NCI-H526 treated with DMSO at 0.1 percent for 48 hours (cell line): ENCODE results near the gene CASQ1.

Experiments used
- DNase-seq: peaks from one replicate; lab custom pipeline; 2025; lab: John Stamatoyannopoulos, UW

The CASQ1 gene

DNA sequence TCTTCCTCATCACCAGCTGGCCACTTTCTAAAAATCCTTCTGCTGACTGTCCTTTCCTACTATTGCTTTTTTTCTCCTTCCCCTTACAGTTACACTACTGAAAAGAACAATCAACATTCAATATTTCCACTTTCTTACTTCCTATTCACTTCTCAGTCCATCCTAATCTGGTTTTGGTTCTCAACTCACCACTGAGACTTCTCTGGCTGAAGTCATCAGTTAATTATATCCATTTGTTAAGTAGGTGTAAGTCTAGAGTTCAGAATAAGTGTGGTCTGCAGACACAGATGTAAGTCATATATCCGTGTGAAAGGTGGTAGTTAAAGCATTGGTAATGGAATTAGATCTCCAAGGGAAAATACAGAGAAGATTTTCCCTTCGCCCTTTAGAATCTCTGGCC lies 36.2 kb downstream of the CASQ1 start:
- DNase-seq = no peak

DNA sequence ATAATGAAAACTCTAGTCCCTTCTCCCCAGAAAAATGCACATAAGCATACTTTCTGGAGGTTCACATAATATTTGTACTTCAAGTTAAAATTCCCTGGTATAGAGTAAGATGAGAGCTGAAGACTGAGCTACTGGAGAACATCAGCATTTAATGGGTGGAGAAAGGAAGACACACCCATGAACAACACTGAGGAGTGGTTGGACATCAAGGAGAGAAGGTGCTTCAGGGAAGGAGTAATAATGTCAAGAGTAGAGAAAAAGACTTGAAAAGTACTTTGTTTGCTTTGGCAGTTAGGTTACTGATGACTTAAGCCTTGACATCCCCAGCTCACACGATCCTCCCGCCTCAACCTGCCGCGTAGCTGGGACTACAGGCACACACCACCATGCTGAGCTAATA lies 36.7 kb downstream of the CASQ1 start:
- DNase-seq = no peak

DNA sequence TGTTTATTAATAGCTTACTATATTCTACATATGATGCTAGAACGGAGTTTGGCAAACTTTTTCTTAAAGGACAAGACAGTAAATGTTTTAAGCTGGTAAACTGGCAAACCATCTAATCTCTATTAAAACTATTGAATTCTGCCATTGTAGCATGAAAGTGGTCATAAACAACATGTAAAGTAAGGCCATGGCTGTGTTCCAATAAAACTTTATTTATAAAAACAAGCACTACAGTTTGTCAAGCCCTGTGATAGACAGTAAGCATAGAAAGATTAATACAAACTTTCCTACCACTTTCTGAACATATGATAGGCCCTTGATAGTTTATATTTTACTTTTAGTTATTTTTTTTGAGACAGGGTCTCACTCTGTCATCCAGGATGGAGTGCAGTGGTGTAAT lies 37.2 kb downstream of the CASQ1 start:
- DNase-seq = no peak

DNA sequence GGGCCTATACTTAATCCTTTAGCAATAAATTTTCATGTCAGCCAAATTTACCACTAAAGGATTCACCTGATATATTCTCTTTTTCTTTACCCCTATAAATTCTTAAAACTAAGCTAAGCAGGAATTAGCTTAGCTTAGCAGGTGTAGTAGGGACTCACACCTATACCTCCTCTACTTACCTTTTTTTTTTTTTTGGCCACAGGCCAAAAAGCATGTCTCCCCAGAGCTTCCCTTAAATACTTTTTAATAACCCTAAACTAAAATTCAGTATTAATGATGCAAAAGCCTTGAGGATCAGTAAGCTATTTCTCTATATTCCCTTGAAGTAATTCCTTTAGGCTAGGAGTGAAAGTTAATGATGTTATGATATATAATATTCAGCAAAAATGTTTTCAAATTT lies 38.1 kb downstream of the CASQ1 start:
- DNase-seq = no peak

DNA sequence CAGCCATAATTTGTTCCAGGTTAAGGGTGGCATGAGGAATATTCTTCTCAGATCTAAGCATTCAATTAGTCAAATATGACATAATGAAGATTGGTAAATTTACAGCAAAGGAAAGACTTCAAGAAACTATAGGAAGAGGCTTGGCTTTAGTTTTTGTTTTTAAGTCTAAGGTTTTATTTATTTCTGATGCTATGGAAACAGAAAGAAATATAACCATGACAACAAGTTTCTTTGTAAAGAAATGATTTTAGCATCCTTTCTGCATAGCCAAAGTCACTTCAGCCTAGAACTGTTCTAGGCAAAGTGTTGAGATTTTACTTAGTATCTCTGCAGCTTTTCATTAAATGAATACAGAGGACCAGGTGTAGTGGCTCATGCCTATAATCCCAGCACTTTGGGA lies 42.5 kb downstream of the CASQ1 start:
- DNase-seq = no peak

DNA sequence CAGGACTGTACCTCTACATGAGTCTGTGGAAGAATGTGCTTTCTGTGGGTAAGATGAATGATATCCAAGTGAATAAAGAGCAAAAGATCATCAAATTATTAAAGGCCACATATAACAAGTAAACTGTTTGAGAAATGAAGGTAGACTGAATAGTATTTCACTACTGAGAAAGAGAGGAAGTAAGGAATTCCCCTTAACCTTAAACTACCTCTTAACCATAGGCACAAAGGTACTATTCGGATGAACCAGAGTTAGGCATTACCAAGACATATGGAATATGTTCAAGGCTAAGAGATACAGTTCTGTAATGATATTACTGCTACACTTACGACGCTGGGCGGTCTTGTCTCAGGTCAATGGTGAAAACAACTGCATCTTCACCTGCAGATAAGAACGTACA lies 46.4 kb downstream of the CASQ1 start:
- DNase-seq = no peak

DNA sequence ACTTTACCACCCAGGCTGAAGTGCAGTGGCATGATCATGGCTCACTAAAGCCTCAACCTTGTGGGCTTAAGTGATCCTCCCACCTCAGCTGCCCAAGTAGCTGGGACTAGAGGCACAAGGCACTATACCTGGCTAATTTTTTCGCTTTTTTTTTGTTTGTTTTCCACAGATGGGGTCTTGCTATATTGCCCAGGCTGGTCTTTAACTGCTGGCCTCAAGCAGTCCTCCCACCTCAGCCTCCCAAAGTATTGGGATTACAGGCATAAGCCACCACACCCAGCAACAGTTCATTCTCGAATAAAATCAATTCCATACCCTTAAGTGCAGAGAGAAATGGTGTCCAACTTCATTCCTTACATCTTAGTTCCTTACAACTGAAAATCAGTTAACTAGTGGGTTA lies 47.2 kb downstream of the CASQ1 start:
- DNase-seq = no peak

DNA sequence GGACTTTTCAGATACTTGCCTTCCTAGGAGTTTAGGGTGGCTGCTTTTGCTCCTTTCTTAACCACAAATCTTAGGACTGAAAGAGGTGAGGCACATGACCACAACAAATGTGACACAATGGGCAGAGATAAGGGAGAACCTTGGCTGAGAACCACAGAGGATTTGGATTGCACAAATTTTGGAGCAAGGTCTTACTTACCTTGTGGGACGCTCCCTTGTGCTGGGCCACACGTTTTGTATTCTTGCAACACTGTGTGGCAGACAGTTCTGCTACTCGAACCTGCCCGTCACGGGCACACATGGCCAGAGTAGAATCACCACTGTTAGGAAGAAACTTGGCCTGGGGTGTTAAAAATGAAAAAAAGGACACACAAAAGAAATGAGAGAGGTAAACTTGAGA lies 48.0 kb downstream of the CASQ1 start:
- no peak for DNase-seq

DNA sequence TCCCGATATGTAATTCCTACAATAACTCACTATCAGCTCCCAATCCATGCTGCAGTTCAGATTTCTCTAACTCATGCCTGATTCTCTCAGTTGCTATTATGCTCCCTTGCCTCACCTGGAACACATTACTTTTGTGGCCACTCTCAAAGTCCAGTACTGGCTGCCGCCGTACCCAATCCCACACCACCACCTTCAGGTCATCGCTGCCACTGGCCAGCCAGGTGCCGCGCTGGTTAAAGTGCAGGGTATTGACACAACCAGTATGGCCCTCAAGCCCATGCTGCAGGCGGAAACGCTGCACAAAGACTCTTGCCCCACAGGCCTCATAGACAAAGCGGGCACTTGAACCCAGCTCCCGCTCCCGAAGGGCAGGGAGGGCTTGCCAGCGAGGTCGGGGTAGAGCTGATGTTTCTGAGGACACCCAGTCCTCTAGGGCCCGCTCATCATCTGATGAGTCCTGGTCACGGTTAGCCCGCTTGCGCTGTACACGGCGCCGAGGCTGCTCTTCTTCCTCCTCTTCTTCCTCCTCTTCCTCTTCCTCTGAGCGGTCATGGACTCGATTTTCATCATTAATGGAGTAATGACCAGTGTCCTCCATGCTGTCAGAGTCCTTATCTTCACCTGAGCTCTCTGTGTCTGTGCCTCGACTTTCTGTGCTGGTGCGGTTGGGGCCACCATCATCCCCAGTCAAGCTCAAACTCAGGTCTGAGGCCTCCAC lies 49.4 kb downstream of the CASQ1 start:
- no peak for DNase-seq

DNA sequence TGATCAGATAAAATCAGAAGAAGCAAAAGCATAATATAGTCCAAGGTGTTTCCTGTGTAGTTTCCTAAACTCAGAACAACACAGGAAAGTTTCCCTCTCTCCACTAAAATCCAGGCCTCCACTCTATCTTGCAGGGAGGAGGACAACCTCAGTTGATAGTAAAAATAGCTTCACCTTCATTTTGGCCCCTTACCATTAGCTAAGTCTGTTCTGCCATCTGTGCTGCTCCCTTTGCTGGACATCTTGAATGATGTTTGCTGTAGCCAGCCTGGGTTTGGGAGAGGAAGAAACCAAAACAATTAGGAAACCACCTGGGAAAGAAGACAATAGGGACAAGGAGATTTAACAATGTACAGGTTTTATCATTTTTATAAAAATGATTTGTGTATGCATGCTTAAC lies 53.4 kb downstream of the CASQ1 start:
- DNase-seq = no peak

DNA sequence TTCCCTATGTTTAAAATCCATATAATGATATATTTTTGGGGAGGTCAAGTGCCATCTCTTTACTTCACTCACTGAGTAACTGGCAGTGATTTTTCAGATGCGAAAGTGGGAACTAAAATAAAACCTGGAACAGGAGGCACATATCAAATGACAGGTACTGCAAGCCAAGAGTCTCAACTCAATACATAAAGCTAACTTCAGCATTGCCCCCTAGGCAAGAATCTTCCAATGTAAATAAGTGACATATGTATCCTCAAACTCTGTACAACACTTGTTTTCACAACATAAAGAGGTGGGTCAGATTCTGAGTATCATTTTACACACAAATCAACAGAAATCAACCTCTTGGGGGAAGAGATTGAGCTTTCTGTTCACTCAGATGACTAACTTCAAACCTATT lies 53.8 kb downstream of the CASQ1 start:
- DNase-seq = no peak

DNA sequence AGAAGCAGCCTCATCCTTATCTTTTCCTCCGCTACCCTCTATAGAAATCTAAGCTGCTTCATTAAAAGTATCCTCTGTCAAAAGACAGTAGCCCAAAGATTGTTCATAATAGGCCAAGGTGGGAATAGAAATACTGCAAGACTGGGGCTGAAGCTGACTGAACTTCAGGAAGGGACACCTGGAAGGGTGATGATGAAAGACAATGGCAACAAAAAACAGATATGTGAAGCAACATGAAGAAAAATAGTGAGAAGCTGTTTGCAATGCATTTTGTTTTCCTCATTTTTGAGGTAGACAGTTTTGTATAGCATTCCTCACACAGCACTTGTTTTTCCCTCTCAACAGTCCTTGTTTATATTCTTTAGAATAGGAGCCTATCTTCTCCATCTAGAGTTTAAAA lies 55.1 kb downstream of the CASQ1 start:
- no peak for DNase-seq

DNA sequence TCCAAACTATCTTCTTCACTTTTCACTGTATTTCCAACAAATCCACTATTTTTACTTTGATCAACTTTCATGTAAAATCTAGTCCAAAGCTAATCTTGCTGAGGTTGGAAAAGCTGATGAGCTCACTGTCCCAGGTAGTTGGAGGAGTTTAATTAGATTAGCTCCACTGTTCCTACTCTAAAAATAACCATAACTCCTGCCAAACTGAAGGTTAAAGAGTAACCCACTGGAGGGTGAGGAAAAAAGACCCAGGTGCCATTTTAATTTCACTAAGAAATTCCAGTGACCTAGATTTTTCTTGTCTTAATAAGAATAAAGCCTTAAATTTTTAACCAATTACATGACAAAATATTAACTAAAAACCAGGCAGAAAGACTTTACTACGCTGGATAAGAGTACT lies 56.7 kb downstream of the CASQ1 start:
- DNase-seq = no peak

DNA sequence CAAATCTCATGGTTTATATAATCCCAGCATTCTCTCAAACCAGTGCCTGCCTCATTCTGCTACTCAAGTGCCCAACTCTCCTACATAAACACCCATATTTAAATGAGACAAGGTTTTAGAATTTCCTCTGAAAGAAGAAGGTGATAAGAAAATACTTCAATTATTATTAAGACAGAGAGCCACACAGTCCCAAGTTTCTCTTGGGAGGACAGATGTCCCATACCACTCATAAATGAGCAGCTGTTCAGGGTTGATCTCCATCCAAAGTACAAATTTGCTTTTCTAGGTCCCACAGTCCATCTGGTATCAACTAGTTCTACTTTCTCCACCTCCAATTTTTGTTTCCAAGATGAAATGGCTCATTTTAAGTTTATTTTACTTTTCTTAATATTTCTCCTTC lies 60.6 kb downstream of the CASQ1 start:
- no peak for DNase-seq
